SK-N-DZ (cell line): ENCODE results near the gene PTGDR2.
"Not testable (repeated sequence)": the region's sequence is repeated elsewhere in the genome, so short reads cannot be mapped to it uniquely, and the experiment has no call there.

Source experiments
- DNase-seq: peaks from one replicate; pipeline ENCODE4 v3.0.0-alpha.2; 2015; ENCODE audit warnings: low spot score

The PTGDR2 gene

GRCh38 chr11:60842668-60843600, 12.8 kb downstream of the PTGDR2 start:
- no peak for DNase-seq

GRCh38 chr11:60841797-60842667, 13.7 kb downstream of the PTGDR2 start, which contains the start of gene CCDC86:
CCDC86 (plus strand) TSS chr11:60842113; CDS start chr11:60842125, 12 bp downstream.
- peak; percentile 92 for DNase-seq

GRCh38 chr11:60840470-60841430, 15.0 kb downstream of the PTGDR2 start:
- no peak for DNase-seq

GRCh38 chr11:60838132-60838531, 17.6 kb downstream of the PTGDR2 start:
- no peak for DNase-seq

GRCh38 chr11:60836866-60837515, 18.8 kb downstream of the PTGDR2 start:
- DNase-seq = no peak

- DNase-seq = no peak
Measured at GRCh38 chr11:60835534-60835846, 20.3 kb downstream of the PTGDR2 start.

- no peak for DNase-seq
Measured at GRCh38 chr11:60834742-60835533, 20.8 kb downstream of the PTGDR2 start.

GRCh38 chr11:60831501-60832079, 24.2 kb downstream of the PTGDR2 start:
- DNase-seq = no peak

- peak; percentile 73 for DNase-seq
Measured at GRCh38 chr11:60831143-60831500, 24.6 kb downstream of the PTGDR2 start.

- no peak for DNase-seq
Measured at GRCh38 chr11:60830478-60831142, 25.1 kb downstream of the PTGDR2 start.

- no peak for DNase-seq
Measured at GRCh38 chr11:60825790-60826189, 30.0 kb downstream of the PTGDR2 start.

- DNase-seq = no peak
Measured at GRCh38 chr11:60825118-60825517, 30.6 kb downstream of the PTGDR2 start.

- DNase-seq = not testable (repeated sequence)
Measured at GRCh38 chr11:60823745-60824306, 31.9 kb downstream of the PTGDR2 start.

GRCh38 chr11:60821827-60822599, 33.7 kb downstream of the PTGDR2 start:
- no peak for DNase-seq

- no peak for DNase-seq
Measured at GRCh38 chr11:60818057-60818456, 37.7 kb downstream of the PTGDR2 start.

GRCh38 chr11:60816590-60817157, 39.1 kb downstream of the PTGDR2 start:
- no peak for DNase-seq

- DNase-seq = no peak
Measured at GRCh38 chr11:60814112-60814511, 41.6 kb downstream of the PTGDR2 start.

GRCh38 chr11:60813324-60813723, 42.4 kb downstream of the PTGDR2 start:
- no peak for DNase-seq
